Lower leg skin (tissue), 4 donors: ENCODE results near the gene NAE1. TPM values are rescaled to one million over a fixed set of nuclear protein-coding genes. Genes with fewer than 3 reads are reported as not detected.

Experiments
- DNase-seq, 2 donors: peaks; one replicate each; pipeline ENCODE4 v3.0.0-alpha.2; 2019; ENCODE audit warnings: low spot score in 2 of 2
- H3K4me3 ChIP-seq: fragments of 200-600 bp; sonication (generic); 2 replicates; pipeline ENCODE4 v1.5.1; 2017; ENCODE audit warnings: mild to moderate bottlenecking, low read depth; ENCODE audit not compliant: poor library complexity, severe bottlenecking
- CTCF ChIP-seq, 3 donors: fragments of 450-650 bp; IDR thresholded peaks; one replicate each; pipeline ENCODE4 v1.5.1; 2016; ENCODE audit warnings: antibody characterized with exemption in 3 of 3, mild to moderate bottlenecking in 3 of 3, moderate library complexity in 2 of 3
- POLR2A ChIP-seq, 2 donors: fragments of 450-650 bp; IDR thresholded peaks; one replicate each; pipeline ENCODE4 v1.6.1; 2016 to 2017; ENCODE audit warnings: antibody characterized with exemption in 2 of 2, mild to moderate bottlenecking in 1 of 2, moderate library complexity in 1 of 2
- WGBS, 2 donors: methylation state at CpG; one replicate each; pipeline ENCODE4 v1.1.5; 2018; 5-methylcytosine and 5-hydroxymethylcytosine counted together
- intact Hi-C: fragments of 100-400 bp; cut with DNase I; formaldehyde crosslinking; loops from one replicate; pipeline ENCODE4 v1.15.0; 2023; ENCODE audit warnings: low total_unique reads
- total RNA-seq, 4 donors: library from RNA; depleted of rRNA; stranded (reverse); fragments of >200 nt; gene quantifications; one replicate each; pipeline ENCODE4 v1.1.0, GENCODE V29; 2016

The NAE1 gene
- total RNA-seq, 4 donors from 2014 or later = 36.9 to 49.1 (median 41.3) TPM

- intact Hi-C loops = loop anchor here (10.0 kb wide), 1 partner anchor 449 kb away; no protein-coding TSS in a partner anchor
- no peak for DNase-seq
- 76 to 81% methylated on average over 13 to 15 of the region's 15 CpGs for WGBS, 2 donors
- no peak overlapping the region for H3K4me3 ChIP-seq
- TF ChIP-seq POLR2A (IDR thresholded peaks at IDR 0.05) (no peak), CTCF (IDR thresholded peaks at IDR 0.05) (no peak)
These were observed 22.7 kb upstream of the NAE1 start for GRCh38 chr16:66853261-66854139.

GRCh38 chr16:66851166-66851964 is 20.6 kb upstream of the NAE1 start:
- 85 to 88% methylated on average over 13 of the region's 13 CpGs for WGBS, 2 donors
- no peak for DNase-seq
- TF ChIP-seq CTCF (IDR thresholded peaks at IDR 0.05) (no peak), POLR2A (IDR thresholded peaks at IDR 0.05) (no peak)
- intact Hi-C loops = loop anchor here (10.0 kb wide), 1 partner anchor 447 kb away; no protein-coding TSS in a partner anchor
- no peak overlapping the region for H3K4me3 ChIP-seq

- TF ChIP-seq CTCF (IDR thresholded peaks at IDR 0.05) (no peak), POLR2A (IDR thresholded peaks at IDR 0.05) (no peak)
- no peak for DNase-seq
- H3K4me3 ChIP-seq = no peak overlapping the region
- WGBS, 2 donors = 87 to 94% methylated on average over 12 to 14 of the region's 14 CpGs
- intact Hi-C loops = loop anchor here (10.0 kb wide), 1 partner anchor 445 kb away; no protein-coding TSS in a partner anchor
These were observed 19.5 kb upstream of the NAE1 start for GRCh38 chr16:66850115-66850815.

GRCh38 chr16:66849549-66849948 is 18.8 kb upstream of the NAE1 start:
- H3K4me3 ChIP-seq = no peak overlapping the region
- no peak for DNase-seq
- no peak for TF ChIP-seq POLR2A (IDR thresholded peaks at IDR 0.05)
- TF ChIP-seq CTCF (IDR thresholded peaks at IDR 0.05) = no peak
- WGBS, 2 donors = 89 to 93% methylated on average over 4 of the region's 4 CpGs
- intact Hi-C loops = no loop called here

GRCh38 chr16:66849021-66849420 is 18.2 kb upstream of the NAE1 start:
- no peak for DNase-seq
- TF ChIP-seq CTCF (IDR thresholded peaks at IDR 0.05) = no peak
- TF ChIP-seq POLR2A (IDR thresholded peaks at IDR 0.05) = no peak
- 93% methylated on average over 2 of the region's 2 CpGs for WGBS, 2 donors
- no peak overlapping the region for H3K4me3 ChIP-seq
- intact Hi-C loops = no loop called here
